ENCODE data around the gene GNL3. TPM values are rescaled to one million over a fixed set of nuclear protein-coding genes. Genes with fewer than 3 reads are reported as not detected.

The GNL3 gene
- total and polyA plus RNA-seq, 7 donors = 47.3 to 145 (median 80.6) TPM

DNA sequence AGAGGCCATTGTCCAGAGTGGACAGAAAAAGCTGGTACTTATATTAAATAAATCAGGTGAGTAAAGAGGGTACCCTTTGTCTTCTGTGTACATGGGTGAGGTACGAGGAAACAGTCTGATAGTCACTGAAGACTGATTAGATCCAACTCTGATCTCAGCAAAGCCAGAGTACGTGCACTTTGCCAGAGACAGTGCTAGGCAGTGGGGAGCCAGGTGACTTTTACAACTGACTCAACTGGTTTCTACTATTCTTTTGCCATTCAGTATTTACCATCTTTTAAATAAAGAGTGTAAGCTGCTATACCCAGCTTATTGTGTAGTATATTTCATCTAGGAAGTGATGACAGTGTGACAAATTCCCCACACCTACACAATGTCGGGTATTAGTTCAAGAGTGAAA is 3.3 kb downstream of the GNL3 start:
- H3K27ac ChIP-seq = no peak overlapping the region
- peaks cover 21% of the 10 kb centered on the region for H3K4me1 ChIP-seq
- H3K36me3 ChIP-seq (ENCODE audit: insufficient read depth in 1 of 2, low read depth in 1 of 2) = peaks cover 37 to 75% of the 10 kb centered on the region in 2 donors
- TF ChIP-seq, protein P1, sequence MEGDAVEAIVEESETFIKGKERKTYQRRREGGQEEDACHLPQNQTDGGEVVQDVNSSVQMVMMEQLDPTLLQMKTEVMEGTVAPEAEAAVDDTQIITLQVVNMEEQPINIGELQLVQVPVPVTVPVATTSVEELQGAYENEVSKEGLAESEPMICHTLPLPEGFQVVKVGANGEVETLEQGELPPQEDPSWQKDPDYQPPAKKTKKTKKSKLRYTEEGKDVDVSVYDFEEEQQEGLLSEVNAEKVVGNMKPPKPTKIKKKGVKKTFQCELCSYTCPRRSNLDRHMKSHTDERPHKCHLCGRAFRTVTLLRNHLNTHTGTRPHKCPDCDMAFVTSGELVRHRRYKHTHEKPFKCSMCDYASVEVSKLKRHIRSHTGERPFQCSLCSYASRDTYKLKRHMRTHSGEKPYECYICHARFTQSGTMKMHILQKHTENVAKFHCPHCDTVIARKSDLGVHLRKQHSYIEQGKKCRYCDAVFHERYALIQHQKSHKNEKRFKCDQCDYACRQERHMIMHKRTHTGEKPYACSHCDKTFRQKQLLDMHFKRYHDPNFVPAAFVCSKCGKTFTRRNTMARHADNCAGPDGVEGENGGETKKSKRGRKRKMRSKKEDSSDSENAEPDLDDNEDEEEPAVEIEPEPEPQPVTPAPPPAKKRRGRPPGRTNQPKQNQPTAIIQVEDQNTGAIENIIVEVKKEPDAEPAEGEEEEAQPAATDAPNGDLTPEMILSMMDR (IDR thresholded peaks at IDR 0.05) = no peak
- 89 to 92% (median 91%) methylated on average over 3 of the region's 3 CpGs for WGBS, 3 donors
- no peaks in the 10 kb centered on the region for H3K27me3 ChIP-seq (ENCODE audit: insufficient read depth in 3 of 3, low read length in 2 of 3)
- H3K4me3 ChIP-seq = no peak overlapping the region
- ATAC-seq (no peak), DNase-seq (no peak)
- no peaks in the 10 kb centered on the region for H3K9me3 ChIP-seq
- intact Hi-C loops (cut with DNase I) = loop anchor here in 1 of 2 donors (5.0 kb wide), 2 partner anchors 217 to 232 kb away; partner anchors contain the start of gene NISCH

DNA sequence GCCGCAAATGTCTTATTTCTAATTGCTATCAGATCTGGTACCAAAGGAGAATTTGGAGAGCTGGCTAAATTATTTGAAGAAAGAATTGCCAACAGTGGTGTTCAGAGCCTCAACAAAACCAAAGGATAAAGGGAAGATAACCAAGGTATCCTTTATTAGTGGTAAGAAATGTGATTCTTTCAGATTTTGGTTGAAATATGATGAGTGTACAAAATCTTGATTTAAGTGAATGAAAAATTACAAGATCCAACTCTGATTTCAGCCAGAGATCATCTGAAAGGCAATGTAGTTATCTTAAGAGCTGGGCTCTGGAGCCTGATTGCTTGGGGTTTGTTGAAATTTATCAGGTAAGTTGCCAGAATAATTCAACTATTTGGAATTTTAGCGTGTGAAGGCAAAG is 4.7 kb downstream of the GNL3 start:
- H3K4me1 ChIP-seq = peaks cover 13% of the 10 kb centered on the region
- 94 to 96% (median 96%) methylated on average over 2 of the region's 2 CpGs for WGBS, 3 donors
- DNase-seq (no peak), ATAC-seq (no peak)
- no peaks in the 10 kb centered on the region for H3K9me3 ChIP-seq
- H3K27ac ChIP-seq = no peak overlapping the region
- intact Hi-C loops (cut with DNase I) = no loop called here
- TF ChIP-seq, protein P1 (IDR thresholded peaks at IDR 0.05) = no peak
- H3K36me3 ChIP-seq (ENCODE audit: insufficient read depth in 1 of 2, low read depth in 1 of 2) = peaks cover 47 to 89% of the 10 kb centered on the region in 2 donors
- no peak overlapping the region for H3K4me3 ChIP-seq
- no peaks in the 10 kb centered on the region for H3K27me3 ChIP-seq (ENCODE audit: insufficient read depth in 3 of 3, low read length in 2 of 3)

DNA sequence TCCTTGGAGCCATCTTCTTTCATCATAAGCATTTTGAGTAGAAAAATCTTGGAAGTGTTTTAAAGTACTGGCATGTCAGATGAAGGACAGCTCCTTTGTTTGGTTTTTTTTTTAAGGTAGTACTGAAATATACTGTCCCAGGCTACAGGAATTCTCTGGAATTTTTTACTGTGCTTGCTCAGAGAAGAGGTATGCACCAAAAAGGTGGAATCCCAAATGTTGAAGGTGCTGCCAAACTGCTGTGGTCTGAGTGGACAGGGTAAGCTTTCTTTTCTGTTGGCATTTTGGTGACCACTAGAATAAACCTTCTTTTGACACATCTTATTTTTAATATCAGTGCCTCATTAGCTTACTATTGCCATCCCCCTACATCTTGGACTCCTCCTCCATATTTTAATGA is 7.2 kb downstream of the GNL3 start:
- intact Hi-C loops (cut with DNase I) = no loop called here
- Histone ChIP-seq H3K4me3 (no peak overlapping the region), H3K4me1 (no peaks in the 10 kb centered on the region), H3K36me3 (ENCODE audit: insufficient read depth in 1 of 2, low read depth in 1 of 2) (peaks cover 57 to 100% of the 10 kb centered on the region in 2 donors), H3K9me3 (no peaks in the 10 kb centered on the region), H3K27me3 (ENCODE audit: insufficient read depth in 3 of 3, low read length in 2 of 3) (no peaks in the 10 kb centered on the region), H3K27ac (no peak overlapping the region)
- no peak for DNase-seq
- ATAC-seq = no peak
- TF ChIP-seq, protein P1 (IDR thresholded peaks at IDR 0.05) = no peak

DNA sequence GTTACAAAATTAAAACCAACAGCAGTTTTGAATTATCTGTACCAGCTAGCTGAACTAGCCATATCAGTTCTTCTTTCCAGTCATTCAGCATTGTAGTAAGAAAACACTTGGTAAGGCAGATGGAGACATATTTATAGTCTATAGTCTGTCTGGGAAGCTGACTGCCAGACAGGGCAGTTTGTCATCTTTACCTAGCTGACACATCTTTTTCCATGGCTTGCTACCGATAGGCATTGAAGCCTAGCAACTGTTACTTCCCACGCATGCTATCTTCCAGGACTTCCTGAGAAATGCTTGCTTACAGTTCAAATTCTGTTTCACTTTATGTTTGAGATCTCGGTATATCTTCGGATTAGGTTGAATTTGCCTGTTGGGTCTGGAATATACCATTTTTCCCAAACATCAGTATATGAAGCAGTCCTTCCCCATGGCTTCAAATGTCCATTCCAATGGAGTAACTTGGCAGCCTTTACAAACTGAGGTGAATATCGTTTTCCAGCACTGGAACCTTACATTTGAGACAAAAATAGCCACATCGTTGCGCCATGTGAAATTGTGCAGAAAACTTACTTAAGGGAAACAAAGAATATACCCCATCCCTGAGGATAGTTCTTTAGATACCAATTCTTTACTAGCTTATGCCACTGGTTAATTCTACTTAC is 8.8 kb downstream of the GNL3 start:
- ATAC-seq (peak in 1 of 4 donors; percentile 45), DNase-seq (no peak)
- H3K27ac ChIP-seq = no peak overlapping the region
- H3K4me1 ChIP-seq = no peaks in the 10 kb centered on the region
- H3K36me3 ChIP-seq (ENCODE audit: insufficient read depth in 1 of 2, low read depth in 1 of 2) = peaks cover 44 to 100% of the 10 kb centered on the region in 2 donors
- WGBS, 3 donors = 52 to 75% (median 54%) methylated on average over 7 of the region's 7 CpGs
- no peaks in the 10 kb centered on the region for H3K9me3 ChIP-seq
- no peak overlapping the region for H3K4me3 ChIP-seq
- TF ChIP-seq, protein P1 (IDR thresholded peaks at IDR 0.05) = no peak
- H3K27me3 ChIP-seq (ENCODE audit: insufficient read depth in 3 of 3, low read length in 2 of 3) = no peaks in the 10 kb centered on the region
- intact Hi-C loops (cut with DNase I) = no loop called here
